Activated T-cell treated with anti-CD3 and anti-CD28 coated beads for 24 hours (primary cell): Measurements from ENCODE around the gene GLG1.
"Not testable (repeated sequence)": the region's sequence is repeated elsewhere in the genome, so short reads cannot be mapped to it uniquely, and the experiment has no call there.

Experiments
- DNase-seq: peaks from one replicate; pipeline ENCODE4 v3.0.0-alpha.2; 2020; ENCODE audit warnings: low read depth

Gene GLG1

DNA sequence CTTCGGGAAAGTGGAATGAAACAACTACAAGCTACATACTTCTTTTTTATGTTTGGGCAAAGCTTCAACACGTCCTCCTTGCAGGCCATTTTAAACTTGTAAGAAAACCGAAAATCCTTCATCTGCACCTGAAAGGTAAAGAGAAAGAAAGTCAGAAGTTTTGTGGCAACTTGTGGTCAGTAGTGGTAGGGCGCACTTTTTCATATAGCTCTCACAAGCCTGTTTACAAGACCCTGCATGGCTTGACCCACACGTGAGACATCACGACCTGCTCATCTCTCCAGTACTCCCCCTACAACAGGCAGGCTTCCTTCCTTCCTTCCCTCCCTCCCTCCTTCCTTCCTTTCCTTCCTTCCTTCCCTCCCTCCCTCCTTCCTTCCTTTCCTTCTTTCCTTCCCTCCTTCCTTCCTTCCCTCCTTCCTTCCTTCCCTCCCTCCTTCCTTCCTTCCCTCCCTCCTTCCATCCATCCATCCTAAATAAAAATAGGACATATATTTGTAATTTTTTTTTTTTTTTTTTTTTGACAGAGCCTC, 136.9 kb downstream of the GLG1 start:
- DNase-seq = no peak

- no peak for DNase-seq
These were observed 137.9 kb downstream of the GLG1 start for GRCh38 chr16:74468807-74469525.

DNA sequence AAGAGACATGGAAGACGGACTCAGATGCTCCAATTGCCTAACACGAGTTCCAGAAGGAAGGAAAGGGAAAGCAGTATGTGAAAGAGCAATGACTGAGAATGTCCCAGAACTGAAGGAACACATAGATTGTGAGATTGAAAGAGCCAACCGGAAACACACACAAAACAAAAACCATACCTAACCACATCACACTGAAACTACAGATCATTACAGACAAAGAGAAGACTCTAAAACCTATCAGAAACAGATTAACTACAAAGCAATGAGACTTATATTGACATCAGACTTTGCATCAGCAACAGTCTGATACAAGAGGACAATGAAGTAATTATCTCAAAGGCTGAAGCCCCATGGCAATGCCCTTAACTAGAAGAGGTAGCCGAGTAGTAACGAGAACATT, 140.0 kb downstream of the GLG1 start:
- DNase-seq = no peak

- DNase-seq = no peak
These were observed 140.8 kb downstream of the GLG1 start for GRCh38 chr16:74465851-74466685.

DNA sequence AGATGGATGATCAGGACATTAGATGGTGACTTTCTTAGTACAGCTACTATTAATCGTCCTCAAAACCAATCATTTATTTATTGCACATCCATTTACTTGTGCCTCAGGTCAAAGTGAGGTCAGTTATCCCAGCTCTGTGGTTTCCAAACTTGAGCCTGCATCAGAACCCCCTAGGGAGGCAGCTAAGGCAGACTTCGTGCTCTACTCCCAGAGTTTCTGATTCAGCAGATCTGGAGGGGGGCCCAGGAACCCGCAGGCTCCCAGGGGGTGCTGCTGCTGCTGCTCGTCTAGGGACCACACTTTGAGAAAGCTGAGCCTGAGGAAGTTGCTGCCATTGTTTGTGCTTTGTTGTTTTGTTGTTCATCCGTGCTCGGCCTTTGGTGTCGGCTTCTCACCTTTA, 141.6 kb downstream of the GLG1 start:
- DNase-seq = no peak

- DNase-seq = no peak
These were observed 143.0 kb downstream of the GLG1 start for GRCh38 chr16:74463888-74464287.

DNA sequence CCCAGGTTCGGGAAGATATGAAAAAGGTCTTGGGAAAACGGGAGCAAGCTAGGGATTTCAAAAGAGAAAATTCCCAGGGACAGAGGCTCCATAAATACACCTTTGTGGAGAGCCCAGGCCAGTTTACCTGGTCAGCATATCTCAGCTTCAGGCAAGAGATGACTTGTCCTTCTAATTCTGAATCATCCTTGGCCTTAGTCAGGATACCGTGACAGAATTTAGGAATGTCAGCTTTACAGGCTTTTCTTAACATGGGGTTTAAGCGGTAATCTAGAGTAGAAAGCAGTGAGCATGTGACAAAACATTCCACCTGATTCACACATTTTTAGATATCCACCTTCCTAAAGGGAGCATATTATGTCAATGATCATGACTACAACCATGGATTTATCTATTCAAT, 144.6 kb downstream of the GLG1 start:
- no peak for DNase-seq

DNA sequence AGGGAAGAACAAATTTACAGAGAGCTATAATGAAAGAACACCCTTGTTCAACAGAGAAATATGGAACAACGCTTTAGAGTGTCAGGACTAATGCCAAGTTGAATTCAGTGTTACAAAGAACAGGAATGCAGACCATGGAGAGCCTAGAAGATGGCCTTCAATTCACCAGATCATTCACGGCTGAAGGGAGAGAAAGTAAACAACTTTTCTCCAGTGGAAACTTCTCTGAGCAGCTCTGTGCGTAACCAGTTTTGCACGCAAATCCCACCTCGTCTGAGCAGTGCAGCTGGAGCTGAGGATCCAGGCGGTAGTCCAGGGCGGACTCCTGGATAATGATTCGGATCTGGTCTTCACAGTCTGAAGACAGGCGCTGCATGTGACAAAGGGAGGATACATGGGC, 145.1 kb downstream of the GLG1 start:
- no peak for DNase-seq

GRCh38 chr16:74460542-74460941, 146.4 kb downstream of the GLG1 start:
- no peak for DNase-seq

DNA sequence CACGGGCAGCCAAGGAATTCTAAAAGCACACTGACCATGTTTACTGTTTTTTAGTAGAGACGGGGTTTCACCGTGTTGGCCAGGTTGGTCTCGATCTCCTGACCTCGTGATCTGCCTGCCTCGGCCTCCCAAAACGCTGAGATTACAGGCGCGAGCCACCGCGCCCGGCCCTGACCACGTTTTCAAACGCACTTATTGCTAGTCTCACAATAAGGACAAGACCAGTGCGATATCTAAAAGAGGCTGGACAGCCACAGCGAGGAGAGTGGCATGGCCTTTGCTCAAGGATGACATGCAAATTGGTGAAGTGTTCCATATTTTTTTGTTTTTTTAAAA, 150.7 kb downstream of the GLG1 start:
- no peak for DNase-seq

DNA sequence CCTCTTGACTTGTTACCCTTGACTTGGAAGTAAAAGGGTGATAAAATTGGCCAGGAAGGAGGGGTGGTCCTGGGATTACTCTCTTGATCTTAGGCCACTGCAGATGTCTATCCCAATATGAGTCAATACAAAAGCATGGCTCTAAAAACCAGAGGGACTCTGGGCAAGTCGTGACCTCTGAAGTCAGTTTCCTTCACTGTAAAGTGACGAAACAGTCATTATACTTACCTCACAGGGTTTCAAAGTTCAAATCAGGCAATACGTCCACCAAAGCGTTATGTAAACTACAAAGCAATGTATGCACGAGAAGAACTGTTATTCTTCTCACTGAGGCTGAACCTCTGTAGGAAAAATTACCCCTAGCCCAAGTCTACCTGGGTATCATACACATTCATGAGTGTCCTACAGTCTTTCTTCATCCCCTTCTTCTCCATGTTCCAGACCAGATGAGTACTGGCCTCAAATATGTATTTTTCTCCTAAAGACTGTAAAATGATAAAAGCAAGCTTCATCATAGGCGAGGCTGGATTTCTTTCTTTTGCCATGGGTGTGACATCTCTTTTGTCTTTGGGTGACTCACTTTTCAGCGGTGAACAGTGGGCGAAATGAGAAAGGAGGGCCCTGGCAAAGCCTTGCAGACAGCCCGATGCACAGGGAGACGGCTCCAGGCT, 151.2 kb downstream of the GLG1 start:
- no peak for DNase-seq

DNA sequence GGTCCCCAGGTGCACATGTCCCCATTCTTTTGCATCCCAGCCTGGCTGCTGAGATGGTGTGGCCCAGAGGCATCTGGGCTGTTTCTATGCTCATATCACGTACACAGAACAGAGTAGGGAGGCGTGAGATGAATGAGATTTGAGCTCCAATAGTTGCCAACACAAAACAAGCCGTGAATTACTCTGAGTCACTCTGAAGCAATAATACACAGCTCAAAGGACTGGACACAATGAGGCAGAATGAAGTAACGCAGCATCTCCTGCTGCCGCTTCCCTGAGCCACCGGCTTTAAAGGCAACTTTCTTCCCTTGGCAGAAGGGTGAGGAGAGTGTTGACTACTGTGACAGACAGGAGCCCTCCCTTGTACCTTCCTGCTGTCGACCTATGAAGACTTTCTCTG, 151.7 kb downstream of the GLG1 start:
- DNase-seq = no peak

- no peak for DNase-seq
These were observed 154.8 kb downstream of the GLG1 start for GRCh38 chr16:74451951-74452758.

- DNase-seq = no peak
These were observed 155.8 kb downstream of the GLG1 start for GRCh38 chr16:74450967-74451760.

GRCh38 chr16:74450236-74450635, 156.7 kb downstream of the GLG1 start:
- no peak for DNase-seq

DNA sequence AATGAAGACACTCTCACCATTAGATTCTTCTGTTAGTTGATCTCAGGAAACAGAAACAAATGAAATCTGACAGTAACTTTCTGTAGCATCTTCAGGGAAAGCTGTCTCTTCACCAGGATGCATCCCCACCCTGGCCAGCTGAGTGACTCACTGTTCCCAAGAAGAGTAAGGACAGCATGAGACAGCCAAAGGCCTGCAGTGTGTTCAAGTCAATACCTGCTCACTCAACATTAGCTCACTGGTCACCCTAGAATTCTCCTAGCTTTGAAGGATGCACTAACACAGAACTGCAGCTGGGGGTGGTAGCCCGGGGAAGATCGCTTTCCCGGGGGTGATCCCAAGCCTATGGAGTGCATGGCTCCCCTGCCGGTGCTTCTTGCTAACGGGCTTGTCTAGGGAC, 157.4 kb downstream of the GLG1 start:
- no peak for DNase-seq

GRCh38 chr16:74448990-74449389, 157.9 kb downstream of the GLG1 start:
- no peak for DNase-seq

- no peak for DNase-seq
These were observed 159.3 kb downstream of the GLG1 start for GRCh38 chr16:74447578-74447977.

- no peak for DNase-seq
These were observed 160.0 kb downstream of the GLG1 start for GRCh38 chr16:74446866-74447265.

DNA sequence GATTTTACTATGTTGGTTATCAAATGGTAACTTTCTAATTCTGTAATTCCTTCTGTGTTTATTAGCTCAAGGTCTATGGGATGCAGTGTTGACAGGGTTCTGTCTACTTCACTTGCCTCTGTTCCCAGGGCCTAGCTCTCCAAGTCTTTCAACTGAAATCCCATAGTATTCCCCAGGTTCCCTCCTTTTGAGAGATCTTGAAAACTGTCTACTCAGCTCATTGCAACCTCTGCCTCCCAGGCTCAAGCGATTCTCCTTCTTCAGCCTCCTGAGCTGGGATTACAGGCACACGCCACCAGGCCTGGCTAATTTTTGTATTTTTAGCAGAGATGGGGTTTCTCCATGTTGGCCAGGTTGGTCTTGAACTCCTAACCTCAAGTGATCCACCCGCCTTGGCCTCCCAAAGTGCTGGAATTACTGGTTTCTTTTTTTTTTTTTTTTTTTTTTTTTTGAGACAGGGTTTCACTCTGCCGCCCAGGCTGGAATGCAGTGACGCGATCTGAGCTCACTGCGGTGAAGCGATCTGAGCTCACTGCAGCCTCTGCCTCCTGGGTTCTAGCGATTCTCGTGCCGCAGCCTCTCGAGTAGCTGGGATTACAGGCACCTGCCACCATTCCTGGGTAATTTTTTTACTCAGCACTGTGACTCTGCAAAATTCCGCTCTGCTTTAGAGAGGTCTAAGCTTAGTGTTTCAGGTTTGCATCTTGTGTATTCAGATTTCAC, 163.1 kb downstream of the GLG1 start:
- DNase-seq = not testable (repeated sequence)

DNA sequence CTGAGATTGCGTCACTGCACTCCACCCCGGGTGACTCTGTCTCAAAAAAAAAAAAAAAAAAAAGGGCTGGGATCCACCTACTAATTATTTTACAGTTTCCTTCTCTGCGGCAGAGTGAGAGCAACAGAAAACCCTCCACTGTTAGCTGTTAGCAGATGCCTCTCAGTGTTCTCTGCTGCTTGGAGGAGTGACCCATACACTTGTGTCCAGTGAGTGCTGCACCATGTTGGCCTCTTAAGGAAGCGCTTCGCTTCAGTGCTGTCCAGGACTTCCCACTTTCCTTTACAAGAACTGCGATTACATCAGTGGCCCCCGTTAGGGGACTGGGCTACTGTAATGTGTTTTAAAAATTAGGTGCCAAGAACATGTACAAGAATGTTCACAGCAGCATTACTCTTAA, 167.2 kb downstream of the GLG1 start:
- DNase-seq = no peak
